PC-3 (cell line): ENCODE results near the gene ACER1. TPM values are rescaled to one million over a fixed set of nuclear protein-coding genes. Genes with fewer than 3 reads are reported as not detected.

Experiments used
- ATAC-seq: fragments of 200-7000 bp; cut with Tn5 transposase; 2 replicates; pipeline ENCODE4 v1.9.1; 2020; ENCODE audit warnings: mild to moderate bottlenecking, moderate library complexity
- BruUV-seq: library from RNA; stranded (reverse); fragments of 400-500 nt; replicated peaks from 2 replicates; lab custom pipeline; 2021; lab: Mats Ljungman, UMichigan
- CTCF ChIA-PET: fragments of 300-600 bp; sonication (Branson Sonifier 250); formaldehyde crosslinking; loops from one replicate; lab custom pipeline; 2022; ENCODE audit warnings: antibody characterized with exemption; lab: Charles Lee
- POLR2A ChIA-PET: fragments of 300-600 bp; sonication (Branson Sonifier 250); formaldehyde crosslinking; loops from one replicate; lab custom pipeline; 2022; ENCODE audit warnings: antibody characterized with exemption; ENCODE audit not compliant: unreplicated experiment; lab: Charles Lee
- DNase-seq: peaks from one replicate; pipeline ENCODE4 v3.0.0-alpha.2; 2015
- H2AFZ ChIP-seq: fragments of 300-600 bp; sonication (generic); 2 replicates; pipeline ENCODE4 v1.6.0; 2016; ENCODE audit warnings: antibody characterized with exemption, low read length
- H3F3A ChIP-seq: fragments of 300-600 bp; sonication (generic); one replicate; pipeline ENCODE4 v1.6.0; 2017; ENCODE audit warnings: antibody characterized with exemption, low read length, control low read depth, mild to moderate bottlenecking; ENCODE audit not compliant: unreplicated experiment
- H3K27ac ChIP-seq: fragments of 300-600 bp; sonication (generic); 2 replicates; pipeline ENCODE4 v1.5.1; 2016; ENCODE audit warnings: mild to moderate bottlenecking, low read length
- H3K27me3 ChIP-seq: fragments of 300-600 bp; sonication (generic); 2 replicates; pipeline ENCODE4 v1.6.1; 2016; ENCODE audit warnings: low read length, mixed read lengths
- H3K36me3 ChIP-seq: fragments of 300-600 bp; sonication (generic); 2 replicates; pipeline ENCODE4 v1.6.1; 2016; ENCODE audit warnings: low read depth, mixed run types, low read length, mixed read lengths
- H3K4me1 ChIP-seq: fragments of 300-600 bp; sonication (generic); 2 replicates; pipeline ENCODE4 v1.5.1; 2016; ENCODE audit warnings: low read length; ENCODE audit not compliant: insufficient read depth
- H3K4me2 ChIP-seq: fragments of 300-600 bp; sonication (generic); 2 replicates; pipeline ENCODE4 v1.6.0; 2016; ENCODE audit warnings: low read length
- H3K4me3 ChIP-seq: fragments of 300-600 bp; sonication (generic); 2 replicates; pipeline ENCODE4 v1.5.1; 2016; ENCODE audit warnings: mild to moderate bottlenecking, low read length, mixed read lengths
- H3K79me2 ChIP-seq: fragments of 300-600 bp; sonication (generic); 2 replicates; pipeline ENCODE4 v1.6.1; 2017; ENCODE audit warnings: low read length, mixed read lengths
- H3K9ac ChIP-seq: fragments of 300-600 bp; sonication (generic); 2 replicates; pipeline ENCODE4 v1.6.0; 2016; ENCODE audit warnings: mild to moderate bottlenecking, low read length
- H3K9me2 ChIP-seq: fragments of 300-600 bp; sonication (generic); replicated peaks from 2 replicates; pipeline ENCODE4 v1.6.1; 2016; ENCODE audit warnings: mixed run types, low read length, mixed read lengths
- H3K9me3 ChIP-seq: fragments of 300-600 bp; sonication (generic); 2 replicates; pipeline ENCODE4 v1.6.1; 2016; ENCODE audit warnings: low read length, mixed read lengths
- H4K20me1 ChIP-seq: fragments of 300-600 bp; sonication (generic); 2 replicates; pipeline ENCODE4 v1.6.1; 2016; ENCODE audit warnings: low read length, mixed read lengths
- EZH2 ChIP-seq: fragments of 300-600 bp; sonication (generic); IDR thresholded peaks from one replicate; pipeline ENCODE4 v1.6.1; 2017; ENCODE audit warnings: antibody characterized with exemption, mild to moderate bottlenecking, low read length; ENCODE audit not compliant: unreplicated experiment
- EZH2phosphoT487 ChIP-seq: fragments of 300-600 bp; sonication (generic); IDR thresholded peaks from 2 replicates; pipeline ENCODE4 v1.6.1; 2018; ENCODE audit warnings: mild to moderate bottlenecking, antibody characterized with exemption, low read length, borderline replicate concordance
- intact Hi-C: fragments of 100-400 bp; cut with micrococcal nuclease; formaldehyde crosslinking; loops from 2 replicates; pipeline ENCODE4 v1.9.0; 2023
- total RNA-seq: library from RNA; depleted of rRNA; stranded (reverse); fragments of >200 nt; gene quantifications from 2 replicates; pipeline ENCODE4 v1.2.3, GENCODE V29; 2014
- TF ChIP-seq, protein P1 (sequence below): fragments of 300-600 bp; sonication (generic); conservative IDR thresholded peaks from 2 replicates; pipeline ENCODE4 v1.5.1; 2017; ENCODE audit warnings: antibody characterized with exemption, low read depth, mild to moderate bottlenecking, low read length

The ACER1 gene
- total RNA-seq, 1 experiment from 2014 or later = not detected

GRCh38 chr19:6269101-6269886 is 64.1 kb downstream of the ACER1 start:
- DNase-seq (no peak), ATAC-seq (no peak)
- Histone ChIP-seq H3K4me2 (no peak overlapping the region), H3F3A (peaks cover 4% of the 10 kb centered on the region), H3K79me2 (peaks cover 77% of the 10 kb centered on the region), H4K20me1 (no peaks in the 10 kb centered on the region), H3K9me2 (no peaks in the 10 kb centered on the region), H3K9me3 (no peaks in the 10 kb centered on the region), H3K4me3 (no peak overlapping the region), H3K27ac (no peak overlapping the region), H3K27me3 (no peaks in the 10 kb centered on the region), H3K9ac (no peak overlapping the region), H2AFZ (no peak overlapping the region), H3K4me1 (peaks cover 44% of the 10 kb centered on the region), H3K36me3 (peaks cover 3% of the 10 kb centered on the region; the same call in 1 of the 2 replicates)
- CTCF ChIA-PET = no interaction called here
- TF ChIP-seq, protein P1, sequence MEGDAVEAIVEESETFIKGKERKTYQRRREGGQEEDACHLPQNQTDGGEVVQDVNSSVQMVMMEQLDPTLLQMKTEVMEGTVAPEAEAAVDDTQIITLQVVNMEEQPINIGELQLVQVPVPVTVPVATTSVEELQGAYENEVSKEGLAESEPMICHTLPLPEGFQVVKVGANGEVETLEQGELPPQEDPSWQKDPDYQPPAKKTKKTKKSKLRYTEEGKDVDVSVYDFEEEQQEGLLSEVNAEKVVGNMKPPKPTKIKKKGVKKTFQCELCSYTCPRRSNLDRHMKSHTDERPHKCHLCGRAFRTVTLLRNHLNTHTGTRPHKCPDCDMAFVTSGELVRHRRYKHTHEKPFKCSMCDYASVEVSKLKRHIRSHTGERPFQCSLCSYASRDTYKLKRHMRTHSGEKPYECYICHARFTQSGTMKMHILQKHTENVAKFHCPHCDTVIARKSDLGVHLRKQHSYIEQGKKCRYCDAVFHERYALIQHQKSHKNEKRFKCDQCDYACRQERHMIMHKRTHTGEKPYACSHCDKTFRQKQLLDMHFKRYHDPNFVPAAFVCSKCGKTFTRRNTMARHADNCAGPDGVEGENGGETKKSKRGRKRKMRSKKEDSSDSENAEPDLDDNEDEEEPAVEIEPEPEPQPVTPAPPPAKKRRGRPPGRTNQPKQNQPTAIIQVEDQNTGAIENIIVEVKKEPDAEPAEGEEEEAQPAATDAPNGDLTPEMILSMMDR = no peak
- no peak for TF ChIP-seq EZH2
- TF ChIP-seq EZH2phosphoT487 = no peak
- BruUV-seq = no TSS peak
- POLR2A ChIA-PET = no interaction called here
- intact Hi-C loops = no loop called here

- intact Hi-C loops = no loop called here
- Histone ChIP-seq H3K27me3 (no peaks in the 10 kb centered on the region), H3F3A (no peaks in the 10 kb centered on the region), H3K9me2 (no peaks in the 10 kb centered on the region), H3K4me2 (no peak overlapping the region), H3K9ac (no peak overlapping the region), H3K36me3 (peaks cover 3% of the 10 kb centered on the region; the same call in 1 of the 2 replicates), H2AFZ (no peak overlapping the region), H3K9me3 (no peaks in the 10 kb centered on the region), H3K79me2 (peaks cover 76% of the 10 kb centered on the region), H3K27ac (no peak overlapping the region), H3K4me1 (peaks cover 36% of the 10 kb centered on the region), H4K20me1 (no peaks in the 10 kb centered on the region), H3K4me3 (no peak overlapping the region)
- ATAC-seq (no peak), DNase-seq (no peak)
- ChIA-PET POLR2A (no interaction called here), CTCF (no interaction called here)
- TF ChIP-seq EZH2phosphoT487 (no peak), EZH2 (no peak)
- BruUV-seq = no TSS peak
Measured at GRCh38 chr19:6268382-6268771, 65.0 kb downstream of the ACER1 start.

- Histone ChIP-seq H3K79me2 (peaks cover 70% of the 10 kb centered on the region), H3K9me3 (no peaks in the 10 kb centered on the region), H3K9me2 (no peaks in the 10 kb centered on the region), H3K27ac (no peak overlapping the region), H3K36me3 (peaks cover 5% of the 10 kb centered on the region; the same call in 1 of the 2 replicates), H3K4me2 (no peak overlapping the region), H2AFZ (no peak overlapping the region), H3K27me3 (no peaks in the 10 kb centered on the region), H3K9ac (no peak overlapping the region), H3K4me1 (peaks cover 30% of the 10 kb centered on the region), H3F3A (no peaks in the 10 kb centered on the region), H4K20me1 (no peaks in the 10 kb centered on the region), H3K4me3 (no peak overlapping the region)
- BruUV-seq = no TSS peak
- ChIA-PET POLR2A (no interaction called here), CTCF (no interaction called here)
- intact Hi-C loops = no loop called here
- TF ChIP-seq, protein P1 = no peak
- no peak for TF ChIP-seq EZH2phosphoT487
- TF ChIP-seq EZH2 = no peak
- no peak for ATAC-seq
- no peak for DNase-seq
Measured at GRCh38 chr19:6267552-6268381, 65.6 kb downstream of the ACER1 start.
